ENCODE measurements around the gene CERS4. TPM values are rescaled to one million over a fixed set of nuclear protein-coding genes. Genes with fewer than 3 reads are reported as not detected.

Gene CERS4
- total RNA-seq, 1 donor from 2014 or later, result 65.4 TPM

DNA sequence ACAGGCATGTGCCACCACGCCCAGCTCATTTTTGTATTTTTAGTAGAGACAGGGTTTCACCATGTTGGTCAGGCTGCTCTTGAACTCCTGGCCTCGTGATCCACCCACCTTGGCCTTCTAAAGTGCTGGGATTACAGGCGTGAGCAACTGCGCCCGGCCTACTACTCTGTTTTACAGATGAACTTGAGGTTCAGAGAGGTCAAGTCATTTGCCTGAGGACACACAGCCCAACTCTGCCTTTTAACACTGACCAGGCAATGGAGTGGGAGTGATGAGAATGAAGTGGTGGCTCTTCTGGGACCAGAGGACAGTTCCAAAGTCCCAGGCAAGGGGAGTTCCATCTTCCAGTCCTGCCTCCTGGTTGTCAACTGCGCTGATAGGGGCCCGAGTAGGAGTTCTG, 41.4 kb downstream of the CERS4 start:
- Histone ChIP-seq H3K36me3 (peaks cover 4% of the 10 kb centered on the region), H3K9me3 (no peaks in the 10 kb centered on the region), H3K4me3 (no peak overlapping the region), H3K27me3 (no peaks in the 10 kb centered on the region), H3K27ac (peak overlapping the region; percentile 24), H3K4me1 (no peaks in the 10 kb centered on the region)
- intact Hi-C loops (cut with DNase I), result loop anchor here (5.0 to 10.0 kb wide), 2 partner anchors 88 to 306 kb away; partner anchors contain the start of gene TIMM44
- DNase-seq (no peak), ATAC-seq (no peak)
- TF ChIP-seq, protein P1, sequence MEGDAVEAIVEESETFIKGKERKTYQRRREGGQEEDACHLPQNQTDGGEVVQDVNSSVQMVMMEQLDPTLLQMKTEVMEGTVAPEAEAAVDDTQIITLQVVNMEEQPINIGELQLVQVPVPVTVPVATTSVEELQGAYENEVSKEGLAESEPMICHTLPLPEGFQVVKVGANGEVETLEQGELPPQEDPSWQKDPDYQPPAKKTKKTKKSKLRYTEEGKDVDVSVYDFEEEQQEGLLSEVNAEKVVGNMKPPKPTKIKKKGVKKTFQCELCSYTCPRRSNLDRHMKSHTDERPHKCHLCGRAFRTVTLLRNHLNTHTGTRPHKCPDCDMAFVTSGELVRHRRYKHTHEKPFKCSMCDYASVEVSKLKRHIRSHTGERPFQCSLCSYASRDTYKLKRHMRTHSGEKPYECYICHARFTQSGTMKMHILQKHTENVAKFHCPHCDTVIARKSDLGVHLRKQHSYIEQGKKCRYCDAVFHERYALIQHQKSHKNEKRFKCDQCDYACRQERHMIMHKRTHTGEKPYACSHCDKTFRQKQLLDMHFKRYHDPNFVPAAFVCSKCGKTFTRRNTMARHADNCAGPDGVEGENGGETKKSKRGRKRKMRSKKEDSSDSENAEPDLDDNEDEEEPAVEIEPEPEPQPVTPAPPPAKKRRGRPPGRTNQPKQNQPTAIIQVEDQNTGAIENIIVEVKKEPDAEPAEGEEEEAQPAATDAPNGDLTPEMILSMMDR (IDR thresholded peaks at IDR 0.05), result no peak

DNA sequence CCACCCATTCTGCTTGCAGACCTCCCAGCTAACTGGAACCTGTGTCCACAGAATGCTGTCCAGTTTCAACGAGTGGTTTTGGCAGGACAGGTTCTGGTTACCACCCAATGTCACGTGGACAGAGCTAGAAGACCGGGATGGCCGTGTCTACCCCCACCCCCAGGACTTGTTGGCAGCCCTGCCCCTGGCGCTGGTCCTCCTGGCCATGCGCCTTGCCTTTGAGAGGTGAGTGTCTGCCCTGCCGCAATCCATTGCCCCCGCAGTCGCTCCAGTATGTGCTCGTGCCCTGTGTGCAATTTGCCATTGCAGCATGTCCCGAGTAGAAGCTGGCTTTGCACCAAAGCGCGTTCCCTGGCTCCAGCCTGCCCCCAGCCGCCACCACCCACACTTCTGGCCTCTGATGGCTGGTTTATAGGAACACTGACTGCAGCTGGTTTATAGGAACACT, 41.9 kb downstream of the CERS4 start:
- no peak overlapping the region for H3K4me3 ChIP-seq
- peaks cover 9% of the 10 kb centered on the region for H3K36me3 ChIP-seq
- intact Hi-C loops (cut with DNase I), result loop anchor here (5.0 to 10.0 kb wide), 2 partner anchors 89 to 306 kb away; partner anchors contain the start of gene TIMM44
- TF ChIP-seq, protein P1 (IDR thresholded peaks at IDR 0.05), result peak; percentile 10
- ATAC-seq (peak; percentile 87), DNase-seq (peak; percentile 92)
- H3K27ac ChIP-seq, result peak overlapping the region; percentile 24
- H3K4me1 ChIP-seq, result no peaks in the 10 kb centered on the region
- H3K27me3 ChIP-seq, result no peaks in the 10 kb centered on the region
- no peaks in the 10 kb centered on the region for H3K9me3 ChIP-seq

DNA sequence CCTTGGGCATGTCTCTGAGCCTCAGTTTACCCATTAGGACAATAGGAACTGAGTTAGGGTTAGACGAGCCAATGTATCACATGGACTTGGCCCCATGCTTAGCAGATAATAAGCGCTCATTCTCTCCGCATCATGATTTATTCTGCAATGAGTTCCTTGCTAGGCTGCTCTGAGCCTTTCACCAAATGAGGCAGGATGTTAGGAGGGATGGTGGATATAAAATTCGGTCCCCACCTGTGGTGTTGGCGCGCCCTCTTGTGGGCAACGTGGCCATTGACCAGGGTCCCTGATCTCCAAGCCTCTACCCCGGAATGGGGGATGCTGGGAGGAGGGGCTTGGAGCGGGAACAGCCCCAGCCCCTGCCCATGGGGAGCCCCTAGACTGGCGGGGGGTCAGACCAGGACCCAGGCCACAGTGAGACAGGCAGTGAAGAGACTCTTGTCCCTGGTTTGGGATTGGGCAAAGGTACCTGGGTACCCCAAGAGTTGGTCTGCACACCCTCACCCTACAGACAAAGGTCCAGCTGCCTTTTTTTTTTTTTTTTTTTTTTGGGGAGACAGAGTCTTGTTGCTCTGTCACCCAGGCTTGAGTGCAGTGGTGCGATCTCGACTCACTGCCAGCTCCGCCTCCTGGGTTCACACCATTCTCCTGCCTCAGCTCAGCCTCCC, 43.9 kb downstream of the CERS4 start:
- ATAC-seq (peak; percentile 82), DNase-seq (peak; percentile 91)
- Histone ChIP-seq H3K27me3 (no peaks in the 10 kb centered on the region), H3K9me3 (no peaks in the 10 kb centered on the region), H3K4me1 (no peaks in the 10 kb centered on the region), H3K27ac (no peak overlapping the region), H3K4me3 (no peak overlapping the region), H3K36me3 (peaks cover 21% of the 10 kb centered on the region)
- TF ChIP-seq, protein P1 (IDR thresholded peaks at IDR 0.05), result peak; percentile 95
- intact Hi-C loops (cut with DNase I), result loop anchor here (5.0 to 10.0 kb wide), 2 partner anchors 91 to 308 kb away; partner anchors contain the start of gene TIMM44

DNA sequence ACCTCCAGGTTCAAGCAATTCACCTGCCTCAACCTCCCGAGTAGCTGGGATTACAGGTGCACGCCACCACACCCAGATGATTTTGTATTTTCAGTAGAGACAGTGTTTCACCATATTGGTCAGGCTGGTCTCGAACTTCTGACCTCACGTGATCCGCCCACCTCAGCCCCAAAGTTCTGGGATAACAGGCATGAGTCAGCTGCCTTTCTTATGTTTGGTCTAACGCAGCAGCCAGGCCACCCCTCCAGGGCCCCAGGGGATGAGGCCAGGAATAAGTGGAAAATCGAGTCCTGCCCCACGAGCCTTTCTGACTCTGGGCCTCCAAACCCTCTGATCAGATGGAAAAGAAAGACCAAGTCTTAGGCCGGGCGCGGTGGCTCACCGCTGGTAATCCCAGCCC, 44.5 kb downstream of the CERS4 start:
- Histone ChIP-seq H3K36me3 (peaks cover 21% of the 10 kb centered on the region), H3K27me3 (no peaks in the 10 kb centered on the region), H3K27ac (no peak overlapping the region), H3K4me1 (no peaks in the 10 kb centered on the region), H3K9me3 (no peaks in the 10 kb centered on the region), H3K4me3 (no peak overlapping the region)
- TF ChIP-seq, protein P1 (IDR thresholded peaks at IDR 0.05), result no peak
- intact Hi-C loops (cut with DNase I), result loop anchor here (5.0 to 10.0 kb wide), 2 partner anchors 91 to 309 kb away; partner anchors contain the start of gene TIMM44
- DNase-seq, result no peak
- ATAC-seq, result no peak

DNA sequence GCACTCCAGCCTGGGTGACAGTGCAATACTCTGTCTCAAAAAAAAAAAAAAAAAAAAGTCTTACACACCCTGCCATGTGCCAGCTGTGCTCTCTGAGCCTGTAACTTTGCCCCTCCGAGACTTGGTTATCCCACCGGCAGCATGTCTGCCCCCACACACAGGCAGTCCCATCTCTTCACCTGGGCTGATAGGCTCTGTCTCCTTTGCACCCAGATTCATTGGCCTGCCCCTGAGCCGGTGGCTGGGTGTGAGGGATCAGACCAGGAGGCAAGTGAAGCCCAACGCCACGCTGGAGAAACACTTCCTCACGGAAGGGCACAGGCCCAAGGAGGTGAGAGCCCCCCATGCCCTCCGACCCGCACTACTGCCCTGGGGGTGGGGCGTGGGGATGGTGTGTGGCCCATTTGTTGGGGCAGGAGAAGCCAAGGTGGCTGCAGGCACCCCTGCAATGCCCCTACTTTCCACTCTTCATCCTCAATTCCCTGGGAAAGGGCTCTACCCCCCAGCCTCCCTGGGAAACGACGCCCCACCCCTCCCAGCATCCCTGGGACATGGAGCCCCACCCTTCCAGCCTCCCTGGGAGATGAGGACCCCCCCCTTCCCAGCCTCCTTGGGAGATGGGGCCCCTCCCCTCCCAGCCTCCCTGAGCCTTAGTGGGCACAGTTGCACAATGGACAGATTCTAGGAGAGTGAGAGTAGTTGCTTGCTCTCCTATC, 45.3 kb downstream of the CERS4 start:
- DNase-seq, result no peak
- intact Hi-C loops (cut with DNase I), result loop anchor here (5.0 to 10.0 kb wide), 2 partner anchors 92 to 310 kb away; partner anchors contain the start of gene TIMM44
- Histone ChIP-seq H3K9me3 (no peaks in the 10 kb centered on the region), H3K36me3 (peaks cover 21% of the 10 kb centered on the region), H3K27ac (no peak overlapping the region), H3K4me3 (no peak overlapping the region), H3K4me1 (no peaks in the 10 kb centered on the region), H3K27me3 (no peaks in the 10 kb centered on the region)
- ATAC-seq, result no peak
- TF ChIP-seq, protein P1 (IDR thresholded peaks at IDR 0.05), result no peak

All from upper lobe of right lung (tissue), 1 donor.